GM18951 (cell line): Measurements from ENCODE around the gene TLE3.

Experiments
- POLR2A ChIP-seq: IDR thresholded peaks from 4 replicates; pipeline ENCODE4 v1.6.1; 2011; ENCODE audit warnings: mild to moderate bottlenecking; ENCODE audit not compliant: insufficient read length, insufficient read depth; ENCODE audit errors: extremely low read depth
- in situ Hi-C: fragments of 300-500 bp; cut with MboI; formaldehyde crosslinking; loops from one replicate; pipeline ENCODE4 v1.12.0; 2022; ENCODE audit warnings: low sequenced_read_pairs, mixed read lengths, inconsistent platforms; ENCODE audit not compliant: unreplicated experiment

TLE3 gene

GRCh38 chr15:70004826-70005225, 92.9 kb downstream of the TLE3 start:
- in situ Hi-C loops = no loop called here
- no peak for TF ChIP-seq POLR2A

GRCh38 chr15:70002897-70003296, 94.8 kb downstream of the TLE3 start:
- in situ Hi-C loops = no loop called here
- TF ChIP-seq POLR2A = no peak

- TF ChIP-seq POLR2A = no peak
- in situ Hi-C loops = no loop called here
These were observed 95.9 kb downstream of the TLE3 start for GRCh38 chr15:70001859-70002258.

GRCh38 chr15:69999392-70000085, 98.2 kb downstream of the TLE3 start:
- TF ChIP-seq POLR2A = no peak
- in situ Hi-C loops = no loop called here

- in situ Hi-C loops = no loop called here
- TF ChIP-seq POLR2A = no peak
These were observed 99.0 kb downstream of the TLE3 start for GRCh38 chr15:69998541-69999391.

- in situ Hi-C loops = no loop called here
These were observed 99.9 kb downstream of the TLE3 start for GRCh38 chr15:69997813-69998212.

More at GRCh38 chr15:69997813-69998212, 99.9 kb downstream of the TLE3 start:
- TF ChIP-seq POLR2A = no peak
